Measurements from ENCODE around the gene REV1.
"Not testable (repeated sequence)": the region's sequence is repeated elsewhere in the genome, so short reads cannot be mapped to it uniquely, and the experiment has no call there.

DNA sequence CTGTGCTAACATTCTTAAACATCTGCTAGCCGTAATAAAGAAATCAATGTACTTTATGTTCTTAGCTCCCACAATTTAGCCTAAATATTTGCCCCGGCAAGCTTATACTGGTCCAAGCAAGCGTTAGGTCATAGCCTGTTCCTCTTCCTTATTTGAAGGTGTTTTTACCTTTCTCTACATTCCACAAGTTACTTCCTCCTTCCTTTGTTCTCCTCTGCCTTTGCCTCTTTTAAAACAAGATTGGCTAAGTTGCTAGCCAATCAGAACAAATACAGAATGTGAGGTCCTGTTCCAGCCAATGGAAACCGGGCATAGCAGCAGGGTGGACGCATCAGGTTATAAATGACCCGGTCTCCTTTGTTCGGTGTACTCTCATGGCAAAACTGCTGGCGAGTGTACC lies 19.4 kb downstream of the REV1 start:
- TF ChIP-seq CTCF (IDR thresholded peaks at IDR 0.05; ENCODE audit: low read depth, low read length); EZH2phosphoT487 (IDR thresholded peaks at IDR 0.05; ENCODE audit: low read depth): not testable (repeated sequence)
